GM18858 (cell line): ENCODE results near the gene DLG5.

Experiments used
- ATAC-seq: cut with Tn5 transposase; IDR thresholded peaks from one replicate; pipeline ENCODE4 v1.9.1; 2021; ENCODE audit not compliant: unreplicated experiment

Gene DLG5

DNA sequence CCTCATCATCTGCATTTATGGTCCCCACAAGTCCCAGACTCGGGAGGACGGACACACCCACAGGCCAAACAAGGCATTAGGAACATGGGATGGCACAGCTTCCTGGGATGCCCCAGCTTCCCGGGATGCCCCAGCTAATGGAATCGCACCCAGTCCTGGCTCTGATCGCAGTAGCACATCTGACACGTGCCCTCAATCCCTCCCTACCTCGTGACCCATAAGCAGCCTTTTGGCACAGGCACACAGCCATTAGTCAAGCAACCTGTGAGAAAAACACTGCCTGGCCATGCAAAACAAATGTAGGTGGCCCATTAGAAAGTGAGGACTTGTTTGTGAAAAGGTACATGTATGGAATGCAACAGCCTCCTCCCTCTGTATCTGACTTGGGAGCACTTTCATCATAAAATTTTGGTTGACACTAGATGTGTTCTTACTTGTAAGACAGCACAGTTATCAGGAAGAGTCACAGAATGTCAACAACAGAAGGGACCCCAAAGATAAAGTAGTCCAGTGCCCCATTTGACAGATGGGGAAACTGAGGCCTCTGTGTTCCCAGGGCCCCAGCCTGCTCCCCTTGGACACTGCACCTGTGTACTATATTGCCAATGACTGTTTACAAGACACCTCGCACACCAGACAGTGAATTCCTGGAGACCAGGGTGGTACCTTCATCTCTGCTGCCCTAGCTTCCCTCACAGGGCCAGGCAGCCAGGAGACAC, 34.4 kb downstream of the DLG5 start:
- ATAC-seq = no peak

DNA sequence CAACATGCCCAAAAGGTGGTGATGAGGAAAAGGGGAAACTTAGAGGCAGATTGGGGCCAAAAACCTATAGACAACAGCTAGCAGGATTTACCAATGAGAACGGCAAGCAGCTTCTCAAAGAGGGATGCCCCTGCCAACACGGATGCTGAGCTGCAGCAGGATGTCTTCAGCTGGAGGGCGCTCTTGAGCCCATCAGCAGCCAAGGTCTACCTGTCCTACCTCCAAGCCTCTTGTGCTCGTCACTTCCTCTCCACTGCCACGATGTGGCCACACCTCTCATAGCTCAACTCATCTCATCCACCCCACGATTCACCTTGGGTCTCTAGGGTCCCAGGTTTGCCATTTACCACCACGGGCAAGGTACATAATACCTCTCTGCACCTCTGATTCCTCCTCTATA, 36.5 kb downstream of the DLG5 start:
- no peak for ATAC-seq

DNA sequence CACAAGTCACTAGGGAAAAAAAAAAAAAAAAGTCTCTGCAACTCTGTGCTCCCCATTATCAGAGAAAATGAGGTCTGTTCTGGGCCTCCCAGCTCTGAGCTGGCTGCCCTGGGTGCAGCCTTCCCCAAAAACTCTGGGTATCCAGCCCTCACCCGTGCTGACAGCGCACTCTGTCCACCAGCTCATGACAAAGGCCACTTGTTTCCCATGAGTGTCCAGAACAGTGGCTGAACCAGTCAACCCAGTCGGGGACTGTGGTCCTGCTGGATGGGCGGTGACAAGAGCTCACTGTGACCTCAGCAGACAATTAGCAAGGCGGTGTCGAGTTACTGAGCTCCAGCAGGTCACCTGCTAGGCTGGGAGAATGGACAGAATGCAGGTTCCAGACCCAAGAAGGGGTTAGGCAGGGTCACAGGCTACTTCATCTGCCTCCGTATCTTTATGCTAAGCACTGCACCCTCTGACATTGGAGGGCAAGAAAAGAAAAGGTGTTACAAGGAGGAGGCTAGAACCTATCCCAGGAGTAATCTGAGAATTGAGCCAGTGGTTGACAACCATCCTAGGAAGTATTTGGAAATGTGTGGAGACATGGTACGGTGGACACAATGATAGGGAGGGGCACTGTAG, 37.2 kb downstream of the DLG5 start:
- ATAC-seq = no peak

- ATAC-seq = no peak
Observed at GRCh38 chr10:77888356-77888703, 38.2 kb downstream of the DLG5 start.

DNA sequence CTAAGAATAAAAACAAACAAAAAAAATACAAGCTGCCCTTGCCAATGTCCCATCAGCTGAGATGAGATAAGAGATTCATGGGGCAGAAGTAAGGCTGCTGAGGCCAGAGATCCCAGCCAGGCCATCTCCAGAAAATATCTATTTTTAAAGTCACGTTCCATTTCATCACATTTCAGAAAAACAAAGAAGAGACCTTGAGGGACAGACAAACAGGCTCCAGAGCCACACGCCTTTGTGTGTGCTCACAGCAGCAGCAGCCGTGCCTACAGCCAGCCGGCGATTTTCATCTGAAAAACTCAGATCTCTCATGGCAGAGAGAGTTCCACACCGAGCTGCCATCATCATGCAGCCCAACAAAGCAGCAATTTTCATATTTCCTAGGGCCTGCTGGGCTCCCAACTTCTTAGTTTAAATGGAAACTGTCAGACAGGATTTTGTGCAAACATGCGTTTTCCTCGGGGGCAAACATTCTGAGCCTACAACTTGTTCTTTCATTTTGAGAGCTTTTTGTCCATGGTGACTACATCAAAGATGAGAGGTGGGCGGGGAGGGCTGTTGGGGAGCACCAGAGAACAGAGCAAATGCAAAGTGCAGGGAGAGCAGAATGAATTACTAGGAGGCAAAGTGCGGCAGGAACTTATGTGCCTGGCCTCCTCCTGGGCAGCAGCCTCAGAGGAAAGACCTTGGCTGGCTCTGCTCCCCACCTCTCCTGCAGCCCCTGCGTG, 38.8 kb downstream of the DLG5 start:
- ATAC-seq = no peak

- ATAC-seq = no peak
Observed at GRCh38 chr10:77886795-77887355, 39.7 kb downstream of the DLG5 start.

- ATAC-seq = no peak
Observed at GRCh38 chr10:77884181-77884580, 42.4 kb downstream of the DLG5 start.

- ATAC-seq = no peak
Observed at GRCh38 chr10:77881636-77882035, 44.9 kb downstream of the DLG5 start.

GRCh38 chr10:77881222-77881621, 45.3 kb downstream of the DLG5 start:
- ATAC-seq = no peak

- no peak for ATAC-seq
Observed at GRCh38 chr10:77879710-77880109, 46.8 kb downstream of the DLG5 start.

- ATAC-seq = no peak
Observed at GRCh38 chr10:77879065-77879464, 47.5 kb downstream of the DLG5 start.

GRCh38 chr10:77877441-77878344, 48.9 kb downstream of the DLG5 start:
- ATAC-seq = no peak

DNA sequence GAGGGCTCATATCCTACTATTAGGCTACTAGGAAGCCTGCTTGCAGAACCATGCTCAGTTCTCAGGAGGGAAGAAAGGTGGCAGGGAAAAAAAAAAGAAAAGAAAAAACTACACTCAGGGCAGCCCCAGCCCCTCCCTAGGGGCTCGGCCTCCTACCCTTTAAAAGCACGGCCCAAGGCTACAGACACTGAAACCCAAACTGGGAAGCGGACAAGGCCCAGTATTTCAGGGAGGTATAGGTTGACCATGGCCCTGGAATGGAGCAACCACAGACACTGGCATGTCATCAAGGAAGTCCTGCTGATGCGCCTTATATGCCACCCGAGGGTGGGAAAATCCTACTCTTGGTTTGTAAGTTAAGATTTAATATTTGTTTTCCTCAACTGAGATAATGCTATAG, 50.8 kb downstream of the DLG5 start:
- ATAC-seq = no peak

- ATAC-seq = no peak
Observed at GRCh38 chr10:77874872-77875271, 51.7 kb downstream of the DLG5 start.

- peak; percentile 74 for ATAC-seq
Observed at GRCh38 chr10:77873536-77874380, 52.8 kb downstream of the DLG5 start.

DNA sequence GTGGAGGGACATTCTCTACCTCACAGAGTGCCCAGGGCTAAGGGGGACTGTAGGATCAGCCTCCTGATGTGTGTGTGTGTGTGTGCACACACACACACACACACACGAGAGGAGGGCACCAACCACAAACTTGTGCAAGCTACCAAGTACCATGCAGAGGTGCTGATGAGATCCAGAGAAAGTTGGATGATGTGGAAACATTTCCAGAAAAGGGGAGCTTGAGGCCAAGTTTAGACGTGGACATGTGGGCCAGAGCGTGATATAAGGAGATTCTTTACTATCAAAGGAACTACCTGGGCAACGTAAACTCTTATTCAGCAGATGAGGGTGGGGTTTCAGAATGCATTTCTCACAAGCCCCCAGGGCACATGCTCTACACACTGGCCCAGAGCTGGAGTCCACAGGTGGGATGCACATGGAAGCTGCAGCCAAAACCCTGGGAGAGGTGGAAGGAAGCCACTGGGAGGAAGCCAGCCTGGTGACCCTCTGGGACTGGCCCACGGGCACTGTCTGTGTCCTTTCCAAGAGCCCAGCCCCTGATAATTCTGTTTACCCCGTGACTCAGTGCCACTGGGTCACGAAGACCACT, 53.5 kb downstream of the DLG5 start:
- no peak for ATAC-seq

DNA sequence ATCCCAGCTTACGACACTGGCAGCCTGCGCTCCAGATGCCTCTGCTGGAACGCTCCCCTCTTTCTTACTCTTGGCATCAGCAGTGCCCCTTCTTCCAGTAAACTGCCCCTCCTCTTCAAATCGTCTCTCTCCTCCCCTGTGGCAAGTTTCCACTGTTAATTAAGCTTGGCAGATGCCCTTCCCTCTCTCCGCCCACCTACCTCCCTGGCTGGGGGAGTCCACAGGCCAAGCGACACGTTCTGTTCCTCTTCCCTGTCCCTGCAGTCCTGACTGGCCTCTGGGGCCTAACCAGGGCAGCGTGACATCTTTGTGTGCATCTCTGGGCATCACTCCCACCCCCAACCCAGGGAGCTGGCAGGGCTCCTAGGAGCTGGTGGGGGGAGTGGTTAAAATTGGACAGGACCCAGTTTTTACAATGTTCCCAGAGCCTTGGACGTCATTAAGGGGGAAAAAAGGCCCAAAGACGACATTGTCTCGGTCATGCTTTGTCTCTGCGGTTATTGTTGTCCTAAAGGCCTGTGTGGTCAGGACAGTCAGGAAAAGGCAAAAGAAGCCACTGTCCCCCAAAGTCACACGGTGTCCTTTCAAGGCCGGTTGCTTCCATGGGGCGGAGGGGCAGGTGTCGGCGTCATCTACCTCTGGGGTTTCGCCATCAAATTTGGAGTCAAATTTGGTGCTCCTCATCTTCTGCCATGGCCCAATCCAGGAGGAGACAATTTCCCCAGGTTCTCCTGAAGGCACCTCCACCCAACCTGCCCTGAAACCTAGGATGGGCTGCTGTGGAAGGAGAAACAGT, 54.2 kb downstream of the DLG5 start:
- no peak for ATAC-seq

DNA sequence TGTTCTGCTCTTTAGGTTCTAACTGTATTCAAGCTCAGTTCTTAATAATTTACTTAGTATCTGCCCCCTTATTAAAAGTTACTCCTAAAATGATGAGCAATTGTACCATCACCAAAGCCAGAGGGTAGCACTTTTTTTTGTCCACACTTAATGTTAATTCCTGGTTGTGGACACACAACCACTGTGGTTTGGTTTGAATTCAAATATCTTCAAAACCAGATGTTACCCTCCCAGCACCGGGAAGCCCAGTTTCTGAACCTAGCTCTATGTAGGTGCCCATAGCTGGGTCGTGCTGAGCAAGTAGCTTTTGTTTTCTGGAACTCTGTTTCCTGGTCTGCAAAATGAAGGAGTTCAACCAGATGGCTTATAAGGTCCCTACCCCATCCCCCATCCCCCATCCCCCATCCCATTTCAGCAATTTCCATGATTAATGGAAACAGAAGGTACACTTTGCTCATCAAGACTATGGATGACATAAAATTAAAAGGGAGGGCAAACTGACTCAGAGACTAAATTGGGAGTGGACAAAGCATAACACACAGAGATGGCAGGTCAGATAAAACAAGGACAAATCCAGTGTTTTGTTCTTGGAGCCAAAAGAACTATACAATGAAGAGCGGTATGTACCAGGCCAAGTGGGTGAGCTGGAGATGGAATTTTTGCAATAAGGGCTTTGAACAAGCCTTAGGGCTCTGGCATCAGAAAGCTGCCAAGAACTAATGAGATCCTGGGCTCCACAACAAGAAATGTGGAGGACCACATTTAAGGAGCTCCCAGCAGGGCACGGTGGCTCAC, 56.7 kb downstream of the DLG5 start:
- no peak for ATAC-seq
